Measurements from ENCODE around the gene BARHL2. TPM values are rescaled to one million over a fixed set of nuclear protein-coding genes. Genes with fewer than 3 reads are reported as not detected.

BARHL2 gene
- total RNA-seq, 1 experiment from 2014 or later, result not detected

DNA sequence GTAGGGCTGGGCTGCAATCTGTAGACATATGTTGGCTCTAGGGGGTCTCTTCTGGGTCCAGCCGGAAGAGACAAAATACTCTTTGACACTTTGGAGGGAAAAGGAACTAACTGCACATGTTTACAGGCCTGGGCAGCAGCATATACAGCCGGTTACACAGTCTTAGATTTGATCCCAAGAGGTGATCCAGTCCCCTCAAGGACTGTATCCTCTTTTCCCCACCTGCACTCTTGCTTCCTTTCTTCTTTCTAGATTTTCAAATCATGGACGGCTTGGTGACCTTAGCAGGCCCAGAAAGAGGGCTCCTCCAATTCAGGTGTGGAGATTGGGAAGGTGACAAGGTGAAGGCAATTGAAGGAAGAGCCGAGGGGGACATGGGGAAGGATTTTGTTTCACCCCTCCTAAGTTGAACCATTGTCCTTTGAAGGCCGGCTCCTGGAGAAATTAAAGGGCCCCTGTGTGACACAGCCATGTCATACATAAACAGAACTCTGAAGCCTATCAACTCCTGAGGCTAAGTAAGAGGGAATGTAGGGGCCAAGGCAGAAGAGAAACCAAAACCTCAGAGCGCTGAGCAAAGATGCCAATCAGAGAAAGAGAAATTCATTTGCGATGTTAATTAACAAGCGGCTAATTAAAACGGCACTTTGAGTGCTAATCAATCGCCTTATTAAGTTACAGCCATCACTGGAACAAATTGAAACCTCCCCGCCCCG is 5.9 kb upstream of the BARHL2 start:
- Histone ChIP-seq H3K4me2 (ENCODE audit: low read length) (no peak overlapping the region), H3K9me2 (ENCODE audit: insufficient read depth) (no peaks in the 10 kb centered on the region), H2AFZ (ENCODE audit: low read depth, low read length, poor library complexity, severe bottlenecking) (no peak overlapping the region), H3K27ac (ENCODE audit: low read depth, low read length) (no peak overlapping the region), H3K4me1 (ENCODE audit: control insufficient read depth in 1 of 2, insufficient read depth in 2 of 2, low read length in 2 of 2) (peaks cover 0 to 5% of the 10 kb centered on the region in 2 experiments; a peak in 1 of 4 replicates), H3K9me3 (ENCODE audit: control insufficient read depth in 1 of 2, insufficient read depth in 1 of 2, low read depth in 1 of 2, low read length in 2 of 2) (no peaks in the 10 kb centered on the region), H3K4me3 (replicated peaks in 1 of 2; ENCODE audit: low read depth in 1 of 2, low read length in 2 of 2) (no peak overlapping the region), H3K9ac (ENCODE audit: low read length) (no peak overlapping the region), H3K36me3 (ENCODE audit: control insufficient read depth in 1 of 2, insufficient read depth in 2 of 2, low read length in 2 of 2) (no peaks in the 10 kb centered on the region), H3K27me3 (ENCODE audit: insufficient read depth, low read length) (peaks cover 3% of the 10 kb centered on the region; the same call in 1 of the 2 replicates), H4K20me1 (ENCODE audit: insufficient read depth) (no peaks in the 10 kb centered on the region), H3K79me2 (ENCODE audit: insufficient read depth, low read length) (no peaks in the 10 kb centered on the region)
- TF ChIP-seq, protein P1, sequence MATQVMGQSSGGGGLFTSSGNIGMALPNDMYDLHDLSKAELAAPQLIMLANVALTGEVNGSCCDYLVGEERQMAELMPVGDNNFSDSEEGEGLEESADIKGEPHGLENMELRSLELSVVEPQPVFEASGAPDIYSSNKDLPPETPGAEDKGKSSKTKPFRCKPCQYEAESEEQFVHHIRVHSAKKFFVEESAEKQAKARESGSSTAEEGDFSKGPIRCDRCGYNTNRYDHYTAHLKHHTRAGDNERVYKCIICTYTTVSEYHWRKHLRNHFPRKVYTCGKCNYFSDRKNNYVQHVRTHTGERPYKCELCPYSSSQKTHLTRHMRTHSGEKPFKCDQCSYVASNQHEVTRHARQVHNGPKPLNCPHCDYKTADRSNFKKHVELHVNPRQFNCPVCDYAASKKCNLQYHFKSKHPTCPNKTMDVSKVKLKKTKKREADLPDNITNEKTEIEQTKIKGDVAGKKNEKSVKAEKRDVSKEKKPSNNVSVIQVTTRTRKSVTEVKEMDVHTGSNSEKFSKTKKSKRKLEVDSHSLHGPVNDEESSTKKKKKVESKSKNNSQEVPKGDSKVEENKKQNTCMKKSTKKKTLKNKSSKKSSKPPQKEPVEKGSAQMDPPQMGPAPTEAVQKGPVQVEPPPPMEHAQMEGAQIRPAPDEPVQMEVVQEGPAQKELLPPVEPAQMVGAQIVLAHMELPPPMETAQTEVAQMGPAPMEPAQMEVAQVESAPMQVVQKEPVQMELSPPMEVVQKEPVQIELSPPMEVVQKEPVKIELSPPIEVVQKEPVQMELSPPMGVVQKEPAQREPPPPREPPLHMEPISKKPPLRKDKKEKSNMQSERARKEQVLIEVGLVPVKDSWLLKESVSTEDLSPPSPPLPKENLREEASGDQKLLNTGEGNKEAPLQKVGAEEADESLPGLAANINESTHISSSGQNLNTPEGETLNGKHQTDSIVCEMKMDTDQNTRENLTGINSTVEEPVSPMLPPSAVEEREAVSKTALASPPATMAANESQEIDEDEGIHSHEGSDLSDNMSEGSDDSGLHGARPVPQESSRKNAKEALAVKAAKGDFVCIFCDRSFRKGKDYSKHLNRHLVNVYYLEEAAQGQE (IDR thresholded peaks at IDR 0.05; ENCODE audit: low read depth), result no peak
- TF ChIP-seq CEBPB (IDR thresholded peaks at IDR 0.05; ENCODE audit: low read depth), result no peak
- TF ChIP-seq, protein P2, sequence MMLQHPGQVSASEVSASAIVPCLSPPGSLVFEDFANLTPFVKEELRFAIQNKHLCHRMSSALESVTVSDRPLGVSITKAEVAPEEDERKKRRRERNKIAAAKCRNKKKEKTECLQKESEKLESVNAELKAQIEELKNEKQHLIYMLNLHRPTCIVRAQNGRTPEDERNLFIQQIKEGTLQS (IDR thresholded peaks at IDR 0.05), result no peak
- no peak for TF ChIP-seq SRF (IDR thresholded peaks at IDR 0.05; ENCODE audit: low read depth)
- TF ChIP-seq EZH2 (IDR thresholded peaks at IDR 0.05), result no peak
- no peak for TF ChIP-seq SIN3A (IDR thresholded peaks at IDR 0.05; ENCODE audit: low read depth)
- TF ChIP-seq ZFX (IDR thresholded peaks at IDR 0.05), result no peak
- TF ChIP-seq JUND (IDR thresholded peaks at IDR 0.05), result no peak
- no peak for TF ChIP-seq TCF7L2 (IDR thresholded peaks at IDR 0.05; ENCODE audit: borderline replicate concordance, extremely low read depth, insufficient read depth, insufficient read length)
- no peak for TF ChIP-seq CBX3 (IDR thresholded peaks at IDR 0.05; ENCODE audit: low read depth)
- TF ChIP-seq, protein P3, sequence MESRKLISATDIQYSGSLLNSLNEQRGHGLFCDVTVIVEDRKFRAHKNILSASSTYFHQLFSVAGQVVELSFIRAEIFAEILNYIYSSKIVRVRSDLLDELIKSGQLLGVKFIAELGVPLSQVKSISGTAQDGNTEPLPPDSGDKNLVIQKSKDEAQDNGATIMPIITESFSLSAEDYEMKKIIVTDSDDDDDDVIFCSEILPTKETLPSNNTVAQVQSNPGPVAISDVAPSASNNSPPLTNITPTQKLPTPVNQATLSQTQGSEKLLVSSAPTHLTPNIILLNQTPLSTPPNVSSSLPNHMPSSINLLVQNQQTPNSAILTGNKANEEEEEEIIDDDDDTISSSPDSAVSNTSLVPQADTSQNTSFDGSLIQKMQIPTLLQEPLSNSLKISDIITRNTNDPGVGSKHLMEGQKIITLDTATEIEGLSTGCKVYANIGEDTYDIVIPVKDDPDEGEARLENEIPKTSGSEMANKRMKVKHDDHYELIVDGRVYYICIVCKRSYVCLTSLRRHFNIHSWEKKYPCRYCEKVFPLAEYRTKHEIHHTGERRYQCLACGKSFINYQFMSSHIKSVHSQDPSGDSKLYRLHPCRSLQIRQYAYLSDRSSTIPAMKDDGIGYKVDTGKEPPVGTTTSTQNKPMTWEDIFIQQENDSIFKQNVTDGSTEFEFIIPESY (IDR thresholded peaks at IDR 0.05; ENCODE audit: extremely low read depth, insufficient replicate concordance, low read length), result no peak
- TF ChIP-seq, protein P4, sequence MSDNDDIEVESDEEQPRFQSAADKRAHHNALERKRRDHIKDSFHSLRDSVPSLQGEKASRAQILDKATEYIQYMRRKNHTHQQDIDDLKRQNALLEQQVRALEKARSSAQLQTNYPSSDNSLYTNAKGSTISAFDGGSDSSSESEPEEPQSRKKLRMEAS (IDR thresholded peaks at IDR 0.05), result no peak
- no peak for TF ChIP-seq EZH2phosphoT487 (IDR thresholded peaks at IDR 0.05; ENCODE audit: borderline replicate concordance)
- ATAC-seq (no peak), DNase-seq (ENCODE audit: low read depth, low spot score) (no peak)
- ChIA-PET RAD21 (ENCODE audit: low non-redundant PET in 1 of 2, low total read pairs in 2 of 2, uncharacterized antibody in 2 of 2, unreplicated experiment in 2 of 2) (no interaction called here), POLR2A (no interaction called here), CTCF (interaction anchor here (0.8 to 2.2 kb wide), 8 partner anchors 8 to 590 kb away, joined by 3 to 57 read pairs (median 12); no protein-coding TSS in a partner anchor)
- no TSS peak for BruUV-seq (replicated peaks)
- intact Hi-C loops (cut with micrococcal nuclease), result loop anchor here (5.0 to 10.0 kb wide), 3 partner anchors 299 to 588 kb away; partner anchors contain the start of gene ZNF644
